ENCODE measurements around the gene MYH8.

DNA sequence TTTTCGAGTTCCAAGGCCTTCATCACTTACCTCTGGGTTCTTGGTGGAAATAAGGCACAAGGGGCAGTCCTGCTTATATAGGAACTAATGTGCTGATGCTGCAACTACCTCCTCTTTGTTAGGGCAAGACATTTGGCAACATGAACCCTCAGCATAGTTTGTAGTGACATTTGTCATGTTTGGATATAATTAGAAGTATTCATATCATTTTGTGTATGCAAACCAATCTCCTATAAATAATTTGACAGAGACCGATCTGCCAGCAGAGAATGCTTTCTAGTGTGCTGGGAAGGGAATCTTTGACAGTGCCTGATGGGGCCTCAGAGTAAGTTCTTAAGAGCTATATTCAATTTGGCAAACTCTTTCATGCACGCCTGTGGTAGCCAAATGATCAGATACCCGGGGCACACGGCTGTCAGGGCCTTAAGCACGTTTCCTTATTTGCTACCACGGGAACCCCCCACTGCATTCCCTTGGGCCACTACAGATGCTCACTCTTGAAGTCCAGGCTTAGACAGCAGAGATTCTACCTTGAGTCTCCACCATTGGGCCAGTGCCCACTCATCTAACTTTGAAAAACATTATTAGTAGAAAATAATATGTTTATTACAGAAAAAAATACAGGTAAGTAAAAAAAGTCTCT is at the start of gene MYH8:
- TF ChIP-seq, protein P1, sequence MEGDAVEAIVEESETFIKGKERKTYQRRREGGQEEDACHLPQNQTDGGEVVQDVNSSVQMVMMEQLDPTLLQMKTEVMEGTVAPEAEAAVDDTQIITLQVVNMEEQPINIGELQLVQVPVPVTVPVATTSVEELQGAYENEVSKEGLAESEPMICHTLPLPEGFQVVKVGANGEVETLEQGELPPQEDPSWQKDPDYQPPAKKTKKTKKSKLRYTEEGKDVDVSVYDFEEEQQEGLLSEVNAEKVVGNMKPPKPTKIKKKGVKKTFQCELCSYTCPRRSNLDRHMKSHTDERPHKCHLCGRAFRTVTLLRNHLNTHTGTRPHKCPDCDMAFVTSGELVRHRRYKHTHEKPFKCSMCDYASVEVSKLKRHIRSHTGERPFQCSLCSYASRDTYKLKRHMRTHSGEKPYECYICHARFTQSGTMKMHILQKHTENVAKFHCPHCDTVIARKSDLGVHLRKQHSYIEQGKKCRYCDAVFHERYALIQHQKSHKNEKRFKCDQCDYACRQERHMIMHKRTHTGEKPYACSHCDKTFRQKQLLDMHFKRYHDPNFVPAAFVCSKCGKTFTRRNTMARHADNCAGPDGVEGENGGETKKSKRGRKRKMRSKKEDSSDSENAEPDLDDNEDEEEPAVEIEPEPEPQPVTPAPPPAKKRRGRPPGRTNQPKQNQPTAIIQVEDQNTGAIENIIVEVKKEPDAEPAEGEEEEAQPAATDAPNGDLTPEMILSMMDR (IDR thresholded peaks at IDR 0.05): no peak
- no peak for TF ChIP-seq EP300 (IDR thresholded peaks at IDR 0.05)
- TF ChIP-seq POLR2A (IDR thresholded peaks at IDR 0.05; ENCODE audit: low read depth): no peak
- TF ChIP-seq POLR2AphosphoS5 (IDR thresholded peaks at IDR 0.05): no peak
